Uterus (tissue), 4 donors: Measurements from ENCODE around the gene PCDHGA1. TPM values are rescaled to one million over a fixed set of nuclear protein-coding genes. Genes with fewer than 3 reads are reported as not detected.
"Not testable (repeated sequence)": the region's sequence is repeated elsewhere in the genome, so short reads cannot be mapped to it uniquely, and the experiment has no call there.

Source experiments
- DNase-seq, 2 donors: peaks; one replicate each; pipeline ENCODE4 v3.0.0-alpha.2; 2019 to 2020
- H3K27ac ChIP-seq, 2 donors: fragments of 200-600 bp; sonication (generic); 1 replicate in 1 of 2; 2 replicates in 1 of 2; pipeline ENCODE4 v1.5.1; 2016 to 2018
- H3K27me3 ChIP-seq, 2 donors: fragments of 200-600 bp; sonication (generic); one replicate each; pipeline ENCODE4 v1.5.1; 2018 to 2019; ENCODE audit warnings: control low read depth in 1 of 2
- H3K36me3 ChIP-seq, 2 donors: fragments of 200-600 bp; sonication (generic); one replicate each; pipeline ENCODE4 v1.5.1; 2019; ENCODE audit warnings: control low read depth in 1 of 2
- H3K4me1 ChIP-seq, 2 donors: fragments of 200-600 bp; sonication (generic); one replicate each; pipeline ENCODE4 v1.5.1; 2018 to 2019; ENCODE audit warnings: control low read depth in 1 of 2
- H3K4me3 ChIP-seq, 2 donors: fragments of 200-600 bp; sonication (generic); 1 replicate in 1 of 2; 2 replicates in 1 of 2; pipeline ENCODE4 v1.5.1; 2018 to 2019; ENCODE audit warnings: mild to moderate bottlenecking in 1 of 2
- H3K9me3 ChIP-seq, 2 donors: fragments of 200-600 bp; sonication (generic); one replicate each; pipeline ENCODE4 v1.5.1; 2019; ENCODE audit warnings: control low read depth in 1 of 2
- POLR2A ChIP-seq, 2 donors: fragments of 450-650 bp; IDR thresholded peaks; one replicate each; pipeline ENCODE4 v1.6.1; 2016; ENCODE audit warnings: antibody characterized with exemption in 2 of 2, mild to moderate bottlenecking in 1 of 2, moderate library complexity in 1 of 2
- intact Hi-C: fragments of 100-400 bp; cut with DNase I; formaldehyde crosslinking; loops from one replicate; pipeline ENCODE4 v1.15.1; 2023; ENCODE audit warnings: low total_unique reads
- total RNA-seq, 4 donors: library from RNA; depleted of rRNA in 3 of 4; stranded (reverse); fragments of >200 nt in 3 of 4; gene quantifications; one replicate each; pipeline versions ENCODE4 v1.1.0 to v1.2.4, GENCODE V29; 2014 to 2023
- TF ChIP-seq, protein P1 (sequence below), 4 experiments: fragments of 200-600 bp in 2 of 4; fragments of 450-650 bp in 2 of 4; sonication (generic) in 2 of 4; IDR thresholded peaks; one replicate each; pipeline ENCODE4 v1.5.1; 2016 to 2019; ENCODE audit warnings: antibody characterized with exemption in 4 of 4, mild to moderate bottlenecking in 2 of 4, moderate library complexity in 1 of 4
- donor health status: DM: yes; HTN: yes; CAD: no.

The PCDHGA1 gene
- total RNA-seq, 4 donors from 2014 or later, result under 0.01 to 3.3 (median 1.5) TPM

DNA sequence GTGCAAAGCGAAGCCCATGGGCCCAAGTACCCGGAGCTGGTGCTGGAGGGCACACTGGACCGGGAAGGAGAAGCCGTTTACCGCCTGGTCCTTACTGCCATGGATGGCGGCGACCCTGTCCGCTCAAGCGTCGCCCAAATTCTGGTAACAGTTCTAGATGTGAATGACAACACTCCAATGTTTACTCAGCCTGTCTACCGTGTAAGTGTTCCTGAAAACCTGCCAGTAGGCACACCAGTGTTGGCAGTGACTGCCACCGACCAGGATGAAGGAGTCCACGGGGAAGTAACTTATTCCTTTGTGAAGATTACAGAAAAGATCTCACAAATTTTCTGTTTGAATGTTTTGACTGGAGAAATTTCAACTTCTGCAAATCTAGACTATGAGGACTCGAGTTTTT lies 44.3 kb downstream of the PCDHGA1 start:
- DNase-seq, result no peak
- H3K27me3 ChIP-seq, result no peaks in the 10 kb centered on the region
- no peak for TF ChIP-seq POLR2A (IDR thresholded peaks at IDR 0.05)
- TF ChIP-seq, protein P1, sequence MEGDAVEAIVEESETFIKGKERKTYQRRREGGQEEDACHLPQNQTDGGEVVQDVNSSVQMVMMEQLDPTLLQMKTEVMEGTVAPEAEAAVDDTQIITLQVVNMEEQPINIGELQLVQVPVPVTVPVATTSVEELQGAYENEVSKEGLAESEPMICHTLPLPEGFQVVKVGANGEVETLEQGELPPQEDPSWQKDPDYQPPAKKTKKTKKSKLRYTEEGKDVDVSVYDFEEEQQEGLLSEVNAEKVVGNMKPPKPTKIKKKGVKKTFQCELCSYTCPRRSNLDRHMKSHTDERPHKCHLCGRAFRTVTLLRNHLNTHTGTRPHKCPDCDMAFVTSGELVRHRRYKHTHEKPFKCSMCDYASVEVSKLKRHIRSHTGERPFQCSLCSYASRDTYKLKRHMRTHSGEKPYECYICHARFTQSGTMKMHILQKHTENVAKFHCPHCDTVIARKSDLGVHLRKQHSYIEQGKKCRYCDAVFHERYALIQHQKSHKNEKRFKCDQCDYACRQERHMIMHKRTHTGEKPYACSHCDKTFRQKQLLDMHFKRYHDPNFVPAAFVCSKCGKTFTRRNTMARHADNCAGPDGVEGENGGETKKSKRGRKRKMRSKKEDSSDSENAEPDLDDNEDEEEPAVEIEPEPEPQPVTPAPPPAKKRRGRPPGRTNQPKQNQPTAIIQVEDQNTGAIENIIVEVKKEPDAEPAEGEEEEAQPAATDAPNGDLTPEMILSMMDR (IDR thresholded peaks at IDR 0.05), result no peak
- H3K27ac ChIP-seq, result no peak overlapping the region
- intact Hi-C loops, result no loop called here
- H3K4me1 ChIP-seq, result no peaks in the 10 kb centered on the region
- H3K36me3 ChIP-seq, result no peaks in the 10 kb centered on the region
- H3K9me3 ChIP-seq, result peaks cover 5 to 93% of the 10 kb centered on the region in 2 donors
- no peak overlapping the region for H3K4me3 ChIP-seq

DNA sequence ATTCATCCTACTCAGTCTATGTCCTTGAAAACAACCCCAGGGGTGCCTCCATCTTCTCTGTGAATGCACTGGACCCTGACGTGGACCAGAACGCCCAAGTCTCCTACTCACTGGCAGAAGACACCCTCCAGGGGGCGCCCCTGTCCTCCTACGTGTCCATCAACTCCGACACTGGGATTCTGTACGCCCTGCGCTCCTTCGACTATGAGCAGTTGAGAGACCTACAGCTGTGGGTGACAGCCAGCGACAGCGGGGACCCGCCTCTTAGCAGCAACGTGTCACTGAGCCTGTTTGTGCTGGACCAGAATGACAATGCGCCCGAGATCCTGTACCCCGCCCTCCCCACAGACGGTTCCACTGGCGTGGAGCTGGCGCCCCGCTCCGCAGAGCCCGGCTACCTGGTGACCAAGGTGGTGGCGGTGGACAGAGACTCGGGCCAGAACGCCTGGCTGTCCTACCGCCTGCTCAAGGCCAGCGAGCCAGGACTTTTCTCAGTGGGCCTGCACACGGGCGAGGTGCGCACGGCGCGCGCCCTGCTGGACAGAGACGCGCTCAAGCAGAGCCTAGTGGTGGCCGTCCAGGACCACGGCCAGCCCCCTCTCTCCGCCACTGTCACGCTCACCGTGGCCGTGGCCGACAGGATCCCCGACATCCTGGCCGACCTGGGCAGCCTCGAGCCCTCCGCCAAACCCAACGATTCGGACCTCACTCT lies 45.3 kb downstream of the PCDHGA1 start:
- H3K36me3 ChIP-seq, H3K4me3 ChIP-seq, intact Hi-C loops, H3K27ac ChIP-seq, H3K27me3 ChIP-seq, H3K4me1 ChIP-seq, DNase-seq: not testable (repeated sequence)
- H3K9me3 ChIP-seq, result peaks cover 5 to 91% of the 10 kb centered on the region in 2 donors

DNA sequence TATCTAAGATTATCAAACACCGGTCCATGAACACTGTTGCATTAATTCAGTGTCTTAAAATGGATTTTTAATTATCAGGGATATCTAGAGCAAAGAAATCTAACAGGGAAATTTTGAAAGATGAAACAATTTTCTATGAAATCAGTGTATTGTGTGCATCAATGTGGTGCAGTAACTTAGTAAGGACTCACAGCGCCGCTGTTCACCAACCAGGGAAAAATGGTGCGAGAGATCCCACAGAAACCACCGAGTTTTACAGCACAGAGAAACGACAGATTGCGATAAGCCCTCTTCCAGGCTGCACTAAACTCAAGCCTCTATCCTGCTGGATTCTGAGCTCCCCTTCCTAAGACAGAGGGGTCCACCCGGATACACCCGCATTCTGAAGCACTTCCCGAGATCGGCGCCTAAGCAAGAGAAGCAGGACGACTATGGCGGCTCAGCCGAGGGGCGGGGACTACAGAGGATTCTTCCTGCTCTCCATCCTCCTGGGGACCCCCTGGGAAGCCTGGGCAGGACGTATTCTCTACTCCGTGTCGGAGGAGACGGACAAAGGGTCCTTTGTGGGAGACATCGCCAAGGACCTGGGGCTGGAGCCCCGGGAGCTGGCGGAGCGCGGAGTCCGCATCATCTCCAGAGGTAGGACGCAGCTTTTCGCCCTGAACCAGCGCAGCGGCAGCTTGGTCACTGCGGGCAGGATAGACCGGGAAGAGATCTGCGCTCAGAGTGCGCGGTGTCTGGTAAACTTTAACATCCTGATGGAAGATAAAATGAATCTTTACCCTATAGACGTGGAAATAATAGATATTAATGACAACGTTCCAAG lies 52.4 kb downstream of the PCDHGA1 start, which contains the start of gene PCDHGA7:
TSS of gene PCDHGA7 (plus strand) at position 274 of the 826 bp plus-strand sequence. CDS start at position 432, 158 bp downstream.
- Histone ChIP-seq H3K27ac (no peak within 1 kb of the TSS), H3K4me1 (no peaks in the 10 kb centered on the region), H3K9me3 (peaks cover 0 to 90% of the 10 kb centered on the region in 2 donors), H3K36me3 (no peaks in the 10 kb centered on the region), H3K27me3 (no peaks in the 10 kb centered on the region), H3K4me3 (no peak within 1 kb of the TSS)
- TF ChIP-seq POLR2A (IDR thresholded peaks at IDR 0.05), result no peak
- TF ChIP-seq, protein P1 (IDR thresholded peaks at IDR 0.05), result no peak
- DNase-seq, result no peak
- intact Hi-C loops, result no loop called here

DNA sequence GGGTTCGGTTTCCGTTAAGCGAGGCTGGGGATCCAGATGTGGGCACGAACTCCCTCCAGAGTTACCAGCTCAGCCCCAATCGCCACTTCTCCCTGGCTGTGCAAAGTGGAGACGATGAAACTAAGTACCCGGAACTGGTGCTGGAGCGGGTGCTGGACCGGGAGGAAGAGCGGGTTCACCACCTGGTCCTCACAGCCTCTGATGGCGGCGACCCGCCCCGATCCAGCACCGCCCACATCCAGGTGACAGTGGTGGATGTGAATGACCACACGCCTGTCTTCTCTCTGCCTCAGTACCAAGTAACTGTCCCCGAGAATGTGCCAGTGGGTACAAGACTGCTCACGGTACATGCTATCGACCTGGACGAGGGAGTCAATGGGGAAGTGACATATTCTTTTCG lies 53.0 kb downstream of the PCDHGA1 start:
- Histone ChIP-seq H3K27me3 (no peaks in the 10 kb centered on the region), H3K36me3 (no peaks in the 10 kb centered on the region), H3K27ac (no peak overlapping the region), H3K4me1 (no peaks in the 10 kb centered on the region), H3K4me3 (no peak overlapping the region), H3K9me3 (peaks cover 0 to 86% of the 10 kb centered on the region in 2 donors)
- intact Hi-C loops, result no loop called here
- no peak for DNase-seq
- TF ChIP-seq, protein P1 (IDR thresholded peaks at IDR 0.05), result no peak
- no peak for TF ChIP-seq POLR2A (IDR thresholded peaks at IDR 0.05)

DNA sequence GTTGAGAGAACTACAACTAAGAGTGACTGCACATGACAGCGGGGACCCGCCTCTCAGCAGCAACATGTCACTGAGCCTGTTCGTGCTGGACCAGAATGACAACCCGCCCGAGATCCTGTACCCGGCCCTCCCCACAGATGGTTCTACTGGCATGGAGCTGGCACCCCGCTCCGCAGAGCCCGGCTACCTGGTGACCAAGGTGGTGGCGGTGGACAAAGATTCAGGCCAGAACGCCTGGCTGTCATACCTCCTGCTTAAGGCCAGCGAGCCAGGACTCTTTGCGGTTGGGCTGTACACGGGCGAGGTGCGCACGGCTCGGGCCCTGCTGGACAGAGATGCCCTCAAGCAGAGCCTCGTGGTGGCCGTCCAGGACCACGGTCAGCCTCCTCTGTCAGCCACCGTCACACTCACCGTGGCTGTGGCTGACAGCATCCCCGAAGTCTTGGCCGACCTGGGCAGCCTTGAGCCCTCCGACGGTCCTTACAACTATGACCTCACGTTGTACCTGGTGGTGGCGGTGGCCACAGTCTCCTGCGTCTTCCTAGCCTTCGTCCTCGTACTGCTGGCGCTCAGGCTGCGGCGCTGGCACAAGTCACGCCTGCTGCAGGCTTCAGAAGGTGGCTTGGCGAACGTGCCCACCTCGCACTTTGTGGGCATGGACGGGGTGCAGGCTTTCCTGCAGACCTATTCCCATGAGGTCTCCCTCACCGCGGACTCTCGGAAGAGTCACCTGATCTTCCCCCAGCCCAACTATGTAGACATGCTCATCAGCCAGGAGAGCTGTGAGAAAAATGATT lies 54.4 kb downstream of the PCDHGA1 start:
- H3K4me1 ChIP-seq, result no peaks in the 10 kb centered on the region
- no peaks in the 10 kb centered on the region for H3K27me3 ChIP-seq
- no peaks in the 10 kb centered on the region for H3K36me3 ChIP-seq
- H3K27ac ChIP-seq, result no peak overlapping the region
- TF ChIP-seq POLR2A (IDR thresholded peaks at IDR 0.05), result no peak
- TF ChIP-seq, protein P1 (IDR thresholded peaks at IDR 0.05), result no peak
- no peak overlapping the region for H3K4me3 ChIP-seq
- intact Hi-C loops, result no loop called here
- peaks cover 0 to 89% of the 10 kb centered on the region in 2 donors for H3K9me3 ChIP-seq
- no peak for DNase-seq
